H7 (cell line): ENCODE measurements around the gene CPNE6. TPM values are rescaled to one million over a fixed set of nuclear protein-coding genes. Genes with fewer than 3 reads are reported as not detected.
A peak's percentile ranks its signal among the peaks of the same experiment; 100 is the strongest.

ENCODE experiments used
- DNase-seq: peaks from one replicate; pipeline ENCODE4 v3.0.0; 2012
- H3K27me3 ChIP-seq: 2 replicates; pipeline ENCODE4 v1.6.0; 2011; ENCODE audit warnings: mild to moderate bottlenecking, low read length; ENCODE audit not compliant: control insufficient read depth, insufficient read depth
- H3K36me3 ChIP-seq: replicated peaks from 2 replicates; pipeline ENCODE4 v1.5.1; 2011; ENCODE audit warnings: low read length; ENCODE audit not compliant: control insufficient read depth, insufficient read depth
- H3K4me3 ChIP-seq: 2 replicates; pipeline ENCODE4 v1.5.1; 2011; ENCODE audit warnings: low read depth, mild to moderate bottlenecking, control low read depth, low read length, moderate library complexity; ENCODE audit not compliant: insufficient read depth
- total RNA-seq: library from RNA; depleted of rRNA; stranded (reverse); fragments of >200 nt; shearing (Covaris generic); gene quantifications from 2 replicates; pipeline ENCODE4 v1.2.3, GENCODE V29; 2014

CPNE6 gene
- total RNA-seq, 1 experiment from 2014 or later = not detected

GRCh38 chr14:24059841-24060388, 11.4 kb upstream of the CPNE6 start:
- H3K36me3 ChIP-seq = no peaks in the 10 kb centered on the region; the same call in 1 of the 2 replicates
- peak; percentile 19 for DNase-seq
- H3K4me3 ChIP-seq = no peak overlapping the region

GRCh38 chr14:24060443-24060842, 10.9 kb upstream of the CPNE6 start:
- DNase-seq = no peak
- Histone ChIP-seq H3K36me3 (no peaks in the 10 kb centered on the region; the same call in 1 of the 2 replicates), H3K4me3 (no peak overlapping the region), H3K27me3 (no peaks in the 10 kb centered on the region)

More at GRCh38 chr14:24059841-24060388, 11.4 kb upstream of the CPNE6 start:
- no peaks in the 10 kb centered on the region for H3K27me3 ChIP-seq

GRCh38 chr14:24060984-24061913, 10.1 kb upstream of the CPNE6 start:
- no peaks in the 10 kb centered on the region for H3K27me3 ChIP-seq
- DNase-seq = peak; percentile 13
- H3K4me3 ChIP-seq = no peak overlapping the region
- no peaks in the 10 kb centered on the region for H3K36me3 ChIP-seq

GRCh38 chr14:24062216-24062980, 9.0 kb upstream of the CPNE6 start:
- Histone ChIP-seq H3K4me3 (no peak overlapping the region), H3K36me3 (no peaks in the 10 kb centered on the region), H3K27me3 (no peaks in the 10 kb centered on the region)
- DNase-seq = peak; percentile 25

- peak; percentile 43 for DNase-seq
- Histone ChIP-seq H3K4me3 (no peak overlapping the region), H3K27me3 (no peaks in the 10 kb centered on the region), H3K36me3 (no peaks in the 10 kb centered on the region)
Measured at GRCh38 chr14:24063263-24063836, 8.0 kb upstream of the CPNE6 start.

GRCh38 chr14:24064091-24064795, 7.1 kb upstream of the CPNE6 start:
- Histone ChIP-seq H3K27me3 (no peaks in the 10 kb centered on the region), H3K36me3 (no peaks in the 10 kb centered on the region), H3K4me3 (no peak overlapping the region)
- DNase-seq = peak; percentile 22

- no peaks in the 10 kb centered on the region for H3K36me3 ChIP-seq
- H3K27me3 ChIP-seq = no peaks in the 10 kb centered on the region
- H3K4me3 ChIP-seq = no peak overlapping the region
- peak; percentile 54 for DNase-seq
Measured at GRCh38 chr14:24064856-24065255, 6.5 kb upstream of the CPNE6 start.

GRCh38 chr14:24065408-24065807, 6.0 kb upstream of the CPNE6 start:
- H3K27me3 ChIP-seq = no peaks in the 10 kb centered on the region
- DNase-seq = peak; percentile 43
- no peaks in the 10 kb centered on the region for H3K36me3 ChIP-seq
- no peak overlapping the region for H3K4me3 ChIP-seq

GRCh38 chr14:24066496-24067132, 4.7 kb upstream of the CPNE6 start:
- H3K27me3 ChIP-seq = no peaks in the 10 kb centered on the region
- H3K36me3 ChIP-seq = no peaks in the 10 kb centered on the region
- no peak for DNase-seq
- no peak overlapping the region for H3K4me3 ChIP-seq

- no peaks in the 10 kb centered on the region for H3K36me3 ChIP-seq
- DNase-seq = no peak
- no peak overlapping the region for H3K4me3 ChIP-seq
- no peaks in the 10 kb centered on the region for H3K27me3 ChIP-seq
Measured at GRCh38 chr14:24067133-24068082, 4.0 kb upstream of the CPNE6 start.

GRCh38 chr14:24068711-24069410, 2.5 kb upstream of the CPNE6 start:
- Histone ChIP-seq H3K36me3 (no peaks in the 10 kb centered on the region), H3K27me3 (no peaks in the 10 kb centered on the region), H3K4me3 (no peak overlapping the region)
- DNase-seq = no peak

GRCh38 chr14:24069411-24069735, 2.0 kb upstream of the CPNE6 start:
- no peaks in the 10 kb centered on the region for H3K36me3 ChIP-seq
- H3K27me3 ChIP-seq = no peaks in the 10 kb centered on the region
- H3K4me3 ChIP-seq = no peak overlapping the region
- no peak for DNase-seq
